ENCODE data around the gene PRSS27.

DNA sequence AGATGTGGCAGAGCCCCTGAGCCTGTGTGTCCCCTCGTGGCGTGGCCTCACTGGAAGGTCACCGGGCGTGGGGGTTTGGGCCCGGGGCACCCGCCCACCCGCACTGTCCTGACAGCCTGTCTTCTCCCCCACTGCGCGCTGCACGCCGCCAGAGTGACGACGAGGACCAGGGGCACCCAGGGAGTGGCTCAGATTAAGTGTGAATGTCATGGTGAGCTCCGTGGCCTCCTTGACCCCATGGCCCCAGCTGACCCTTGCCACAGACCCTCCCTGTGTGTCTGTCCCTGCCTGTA lies 15.1 kb downstream of the PRSS27 start:
- TF ChIP-seq, protein P1, sequence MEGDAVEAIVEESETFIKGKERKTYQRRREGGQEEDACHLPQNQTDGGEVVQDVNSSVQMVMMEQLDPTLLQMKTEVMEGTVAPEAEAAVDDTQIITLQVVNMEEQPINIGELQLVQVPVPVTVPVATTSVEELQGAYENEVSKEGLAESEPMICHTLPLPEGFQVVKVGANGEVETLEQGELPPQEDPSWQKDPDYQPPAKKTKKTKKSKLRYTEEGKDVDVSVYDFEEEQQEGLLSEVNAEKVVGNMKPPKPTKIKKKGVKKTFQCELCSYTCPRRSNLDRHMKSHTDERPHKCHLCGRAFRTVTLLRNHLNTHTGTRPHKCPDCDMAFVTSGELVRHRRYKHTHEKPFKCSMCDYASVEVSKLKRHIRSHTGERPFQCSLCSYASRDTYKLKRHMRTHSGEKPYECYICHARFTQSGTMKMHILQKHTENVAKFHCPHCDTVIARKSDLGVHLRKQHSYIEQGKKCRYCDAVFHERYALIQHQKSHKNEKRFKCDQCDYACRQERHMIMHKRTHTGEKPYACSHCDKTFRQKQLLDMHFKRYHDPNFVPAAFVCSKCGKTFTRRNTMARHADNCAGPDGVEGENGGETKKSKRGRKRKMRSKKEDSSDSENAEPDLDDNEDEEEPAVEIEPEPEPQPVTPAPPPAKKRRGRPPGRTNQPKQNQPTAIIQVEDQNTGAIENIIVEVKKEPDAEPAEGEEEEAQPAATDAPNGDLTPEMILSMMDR (IDR thresholded peaks at IDR 0.05), result no peak
- TF ChIP-seq POLR2A (IDR thresholded peaks at IDR 0.05), result no peak
